ENCODE data around the gene MORC3. TPM values are rescaled to one million over a fixed set of nuclear protein-coding genes. Genes with fewer than 3 reads are reported as not detected.

Gene MORC3
- total and polyA plus RNA-seq, 8 donors: 8.0 to 95.1 (median 19.8) TPM

DNA sequence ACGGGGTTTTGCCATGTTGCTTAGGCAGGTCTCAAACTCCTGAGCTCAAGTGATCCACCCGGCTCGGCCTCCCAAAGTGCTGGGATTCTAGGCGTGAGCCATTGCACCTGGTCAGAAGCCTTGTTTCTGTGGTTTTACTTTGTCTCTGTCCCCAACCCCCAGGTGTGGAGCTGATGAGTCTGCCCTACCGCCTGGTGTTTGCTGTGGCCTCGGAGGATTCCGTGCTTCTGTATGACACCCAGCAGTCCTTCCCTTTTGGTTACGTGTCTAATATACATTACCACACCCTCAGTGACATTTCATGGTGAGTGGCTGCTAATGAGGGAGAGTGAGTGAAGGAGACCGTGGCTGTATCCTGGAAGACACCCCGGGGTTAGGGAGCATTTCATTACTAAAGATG lies 91.3 kb downstream of the MORC3 start:
- DNase-seq: no peak
- Histone ChIP-seq H3K27me3 (no peaks in the 10 kb centered on the region), H3K4me3 (no peak overlapping the region), H3K4me1 (no peaks in the 10 kb centered on the region), H3K36me3 (peaks cover 21 to 52% (median 43%) of the 10 kb centered on the region in 4 donors), H3K27ac (no peak overlapping the region), H3K9me3 (no peaks in the 10 kb centered on the region)
- 97 to 99% (median 97%) methylated on average over 10 of the region's 10 CpGs for WGBS, 5 donors
- no peak for TF ChIP-seq POLR2A (IDR thresholded peaks at IDR 0.05)
- TF ChIP-seq POLR2AphosphoS5 (IDR thresholded peaks at IDR 0.05): no peak
- TF ChIP-seq, protein P1, sequence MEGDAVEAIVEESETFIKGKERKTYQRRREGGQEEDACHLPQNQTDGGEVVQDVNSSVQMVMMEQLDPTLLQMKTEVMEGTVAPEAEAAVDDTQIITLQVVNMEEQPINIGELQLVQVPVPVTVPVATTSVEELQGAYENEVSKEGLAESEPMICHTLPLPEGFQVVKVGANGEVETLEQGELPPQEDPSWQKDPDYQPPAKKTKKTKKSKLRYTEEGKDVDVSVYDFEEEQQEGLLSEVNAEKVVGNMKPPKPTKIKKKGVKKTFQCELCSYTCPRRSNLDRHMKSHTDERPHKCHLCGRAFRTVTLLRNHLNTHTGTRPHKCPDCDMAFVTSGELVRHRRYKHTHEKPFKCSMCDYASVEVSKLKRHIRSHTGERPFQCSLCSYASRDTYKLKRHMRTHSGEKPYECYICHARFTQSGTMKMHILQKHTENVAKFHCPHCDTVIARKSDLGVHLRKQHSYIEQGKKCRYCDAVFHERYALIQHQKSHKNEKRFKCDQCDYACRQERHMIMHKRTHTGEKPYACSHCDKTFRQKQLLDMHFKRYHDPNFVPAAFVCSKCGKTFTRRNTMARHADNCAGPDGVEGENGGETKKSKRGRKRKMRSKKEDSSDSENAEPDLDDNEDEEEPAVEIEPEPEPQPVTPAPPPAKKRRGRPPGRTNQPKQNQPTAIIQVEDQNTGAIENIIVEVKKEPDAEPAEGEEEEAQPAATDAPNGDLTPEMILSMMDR (IDR thresholded peaks at IDR 0.05): no peak
- TF ChIP-seq EP300 (IDR thresholded peaks at IDR 0.05): no peak
- intact Hi-C loops (cut with DNase I; ENCODE audit: low total_unique reads): loop anchor here (10.0 kb wide), 1 partner anchor 184 kb away; no protein-coding TSS in a partner anchor

DNA sequence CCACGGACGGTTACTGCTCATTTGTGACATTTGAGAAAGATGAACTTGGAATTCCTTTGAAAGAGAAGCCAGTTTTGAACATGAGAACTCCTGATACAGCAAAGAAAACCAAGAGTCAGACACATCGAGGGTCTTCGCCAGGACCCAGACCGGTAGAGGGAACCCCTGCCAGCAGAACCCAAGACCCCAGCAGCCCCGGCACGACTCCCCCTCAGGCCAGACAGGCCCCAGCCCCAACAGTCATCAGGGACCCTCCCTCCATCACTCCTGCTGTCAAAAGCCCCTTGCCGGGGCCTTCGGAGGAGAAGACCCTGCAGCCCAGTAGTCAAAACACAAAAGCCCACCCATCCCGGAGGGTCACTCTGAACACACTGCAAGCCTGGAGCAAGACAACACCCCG lies 92.9 kb downstream of the MORC3 start:
- no peaks in the 10 kb centered on the region for H3K9me3 ChIP-seq
- intact Hi-C loops (cut with DNase I; ENCODE audit: low total_unique reads): loop anchor here (10.0 kb wide), 1 partner anchor 182 kb away; no protein-coding TSS in a partner anchor
- H3K36me3 ChIP-seq: peaks cover 21 to 67% (median 56%) of the 10 kb centered on the region in 4 donors
- no peaks in the 10 kb centered on the region for H3K27me3 ChIP-seq
- 89 to 94% (median 92%) methylated on average over 11 of the region's 11 CpGs for WGBS, 5 donors
- TF ChIP-seq EP300 (IDR thresholded peaks at IDR 0.05) (no peak), POLR2AphosphoS5 (IDR thresholded peaks at IDR 0.05) (no peak), POLR2A (IDR thresholded peaks at IDR 0.05) (no peak)
- TF ChIP-seq, protein P1 (IDR thresholded peaks at IDR 0.05): no peak
- H3K4me3 ChIP-seq: no peak overlapping the region
- H3K27ac ChIP-seq: no peak overlapping the region
- H3K4me1 ChIP-seq: no peaks in the 10 kb centered on the region
- DNase-seq: no peak

DNA sequence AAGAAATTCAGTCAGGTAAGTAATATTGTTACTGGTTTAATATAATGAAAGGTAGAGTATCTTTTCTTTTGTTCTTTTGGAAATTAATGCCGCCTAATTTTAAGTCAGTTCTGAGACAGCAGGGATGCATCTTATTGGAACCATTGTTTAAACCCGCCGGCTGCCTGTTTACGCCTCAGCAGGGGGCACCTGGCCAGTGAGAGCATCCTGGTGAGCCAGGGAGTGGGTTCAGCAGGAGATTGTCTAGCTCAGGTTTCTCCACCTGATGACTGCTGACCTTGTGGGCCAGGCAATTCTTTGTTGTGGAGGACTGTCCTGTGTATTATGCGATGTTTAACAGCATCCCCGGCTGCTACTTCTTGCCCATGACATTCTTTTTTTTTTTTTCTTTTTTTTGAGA lies 95.4 kb downstream of the MORC3 start:
- intact Hi-C loops (cut with DNase I; ENCODE audit: low total_unique reads): loop anchor here (10.0 kb wide), 1 partner anchor 179 kb away; no protein-coding TSS in a partner anchor
- H3K27me3 ChIP-seq: no peaks in the 10 kb centered on the region
- H3K27ac ChIP-seq: no peak overlapping the region
- H3K4me1 ChIP-seq: peaks cover 0 to 8% (median 4%) of the 10 kb centered on the region in 4 donors
- 89 to 96% (median 91%) methylated on average over 6 of the region's 6 CpGs for WGBS, 5 donors
- TF ChIP-seq, protein P1 (IDR thresholded peaks at IDR 0.05): no peak
- no peak for TF ChIP-seq POLR2A (IDR thresholded peaks at IDR 0.05)
- TF ChIP-seq EP300 (IDR thresholded peaks at IDR 0.05): no peak
- TF ChIP-seq POLR2AphosphoS5 (IDR thresholded peaks at IDR 0.05): no peak
- no peaks in the 10 kb centered on the region for H3K9me3 ChIP-seq
- H3K36me3 ChIP-seq: peaks cover 21 to 73% (median 59%) of the 10 kb centered on the region in 4 donors
- no peak for DNase-seq
- H3K4me3 ChIP-seq: no peak overlapping the region

DNA sequence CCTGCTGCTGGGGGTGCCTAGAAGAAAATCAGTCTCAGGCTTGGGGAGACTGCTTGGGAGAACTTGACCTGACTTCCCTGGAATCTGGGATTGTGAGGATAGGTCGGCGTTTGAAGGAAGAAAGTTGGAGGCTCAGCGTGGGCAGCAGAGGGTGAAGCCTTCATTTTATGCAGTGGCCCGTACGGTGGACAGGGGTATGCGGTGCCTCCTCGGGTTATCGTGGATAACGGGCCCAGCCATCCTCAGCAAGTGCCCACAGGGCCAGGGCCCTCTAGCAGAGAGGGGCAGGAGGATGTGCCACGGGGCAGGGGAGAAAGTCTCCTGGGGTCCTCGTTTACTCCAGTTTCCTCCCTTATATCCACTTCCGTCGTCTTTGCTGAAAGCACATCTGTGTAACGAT lies 99.2 kb downstream of the MORC3 start:
- intact Hi-C loops (cut with DNase I; ENCODE audit: low total_unique reads): loop anchor here (10.0 kb wide), 1 partner anchor 176 kb away; no protein-coding TSS in a partner anchor
- Histone ChIP-seq H3K36me3 (peaks cover 5 to 42% (median 31%) of the 10 kb centered on the region in 4 donors), H3K27ac (no peak overlapping the region), H3K9me3 (no peaks in the 10 kb centered on the region), H3K27me3 (no peaks in the 10 kb centered on the region), H3K4me3 (no peak overlapping the region), H3K4me1 (peaks cover 0 to 13% (median 9%) of the 10 kb centered on the region in 4 donors)
- DNase-seq: no peak
- 81 to 88% (median 88%) methylated on average over 14 of the region's 14 CpGs for WGBS, 5 donors
- TF ChIP-seq, protein P1 (IDR thresholded peaks at IDR 0.05): no peak
- TF ChIP-seq POLR2A (IDR thresholded peaks at IDR 0.05): no peak
